ENCODE measurements around the gene STOX1. TPM values are rescaled to one million over a fixed set of nuclear protein-coding genes. Genes with fewer than 3 reads are reported as not detected.
"Not testable (repeated sequence)": the region's sequence is repeated elsewhere in the genome, so short reads cannot be mapped to it uniquely, and the experiment has no call there.

Gene STOX1
- polyA plus RNA-seq, 3 donors = 0.03 TPM; not detected in 2

GRCh38 chr10:68813559-68813958, 13.8 kb upstream of the STOX1 start:
- Mint-ChIP-seq H3K36me3 (no peaks in the 10 kb centered on the region), H3K27me3 (ENCODE audit: low read depth in 3 of 3) (peaks cover 1 to 8% (median 5%) of the 10 kb centered on the region in 3 donors), H3K27ac (no peak overlapping the region), H3K4me3 (no peak overlapping the region), H3K4me1 (no peaks in the 10 kb centered on the region), H3K9me3 (no peaks in the 10 kb centered on the region)
- Histone ChIP-seq H3K27ac (ENCODE audit: low read depth in 1 of 2, low read length in 2 of 2) (no peak overlapping the region), H3K27me3 (ENCODE audit: control insufficient read depth in 2 of 2, insufficient read depth in 2 of 2, low read length in 2 of 2) (no peaks in the 10 kb centered on the region), H3K9ac (ENCODE audit: insufficient read depth, low read length, poor library complexity, severe bottlenecking) (no peak overlapping the region), H3K4me3 (replicated peaks in 1 of 3; ENCODE audit: low read depth in 2 of 3, low read length in 3 of 3) (no peak overlapping the region), H3K79me2 (ENCODE audit: insufficient read depth, low read length) (no peaks in the 10 kb centered on the region), H3K9me3 (replicated peaks in 1 of 2; ENCODE audit: control insufficient read depth in 1 of 2, insufficient read depth in 1 of 2, low read length in 2 of 2) (no peaks in the 10 kb centered on the region), H3K4me1 (ENCODE audit: control insufficient read depth in 1 of 2, insufficient read depth in 2 of 2, low read length in 2 of 2) (no peaks in the 10 kb centered on the region), H3K36me3 (replicated peaks in 1 of 2; ENCODE audit: control insufficient read depth in 1 of 2, insufficient read depth in 2 of 2, low read length in 2 of 2) (no peaks in the 10 kb centered on the region), H4K20me1 (ENCODE audit: insufficient read depth, low read length) (no peaks in the 10 kb centered on the region), H3K4me2 (replicated peaks; ENCODE audit: extremely low read depth, low read length, poor library complexity, severe bottlenecking) (no peak overlapping the region), H2AFZ (ENCODE audit: insufficient read depth, low read depth, low read length, poor library complexity, severe bottlenecking) (no peak overlapping the region)
- intact Hi-C loops (cut with micrococcal nuclease) = no loop called here
- no peak for DNase-seq
- TF ChIP-seq CTCF (IDR thresholded peaks at IDR 0.05) = no peak

GRCh38 chr10:68816796-68817412, 10.4 kb upstream of the STOX1 start:
- DNase-seq = no peak
- Histone ChIP-seq H3K9ac (ENCODE audit: insufficient read depth, low read length, poor library complexity, severe bottlenecking) (no peak overlapping the region), H3K4me2 (replicated peaks; ENCODE audit: extremely low read depth, low read length, poor library complexity, severe bottlenecking) (no peak overlapping the region), H3K4me1 (ENCODE audit: control insufficient read depth in 1 of 2, insufficient read depth in 2 of 2, low read length in 2 of 2) (no peaks in the 10 kb centered on the region), H3K27ac (ENCODE audit: low read depth in 1 of 2, low read length in 2 of 2) (no peak overlapping the region), H3K27me3 (ENCODE audit: control insufficient read depth in 2 of 2, insufficient read depth in 2 of 2, low read length in 2 of 2) (no peaks in the 10 kb centered on the region), H4K20me1 (ENCODE audit: insufficient read depth, low read length) (no peaks in the 10 kb centered on the region), H3K36me3 (replicated peaks in 1 of 2; ENCODE audit: control insufficient read depth in 1 of 2, insufficient read depth in 2 of 2, low read length in 2 of 2) (no peaks in the 10 kb centered on the region), H2AFZ (ENCODE audit: insufficient read depth, low read depth, low read length, poor library complexity, severe bottlenecking) (no peak overlapping the region), H3K79me2 (ENCODE audit: insufficient read depth, low read length) (no peaks in the 10 kb centered on the region), H3K9me3 (replicated peaks in 1 of 2; ENCODE audit: control insufficient read depth in 1 of 2, insufficient read depth in 1 of 2, low read length in 2 of 2) (no peaks in the 10 kb centered on the region), H3K4me3 (replicated peaks in 1 of 3; ENCODE audit: low read depth in 2 of 3, low read length in 3 of 3) (no peak overlapping the region)
- no CpG with 5 or more reads among the region's 4 CpGs for whole genome bisulfite sequencing (ENCODE audit: insufficient coverage)
- no peak overlapping the region for H3K4me3 Mint-ChIP-seq
- H3K27me3 Mint-ChIP-seq (ENCODE audit: low read depth in 3 of 3) = peaks cover 3 to 7% (median 7%) of the 10 kb centered on the region in 3 donors
- no peak for TF ChIP-seq CTCF (IDR thresholded peaks at IDR 0.05)
- intact Hi-C loops (cut with micrococcal nuclease) = no loop called here
- no peak overlapping the region for H3K27ac Mint-ChIP-seq
- no peaks in the 10 kb centered on the region for H3K36me3 Mint-ChIP-seq
- no peaks in the 10 kb centered on the region for H3K4me1 Mint-ChIP-seq
- peaks cover 0 to 3% (median 0%) of the 10 kb centered on the region in 7 donors for H3K9me3 Mint-ChIP-seq

- DNase-seq; H3K4me1 ChIP-seq (ENCODE audit: control insufficient read depth in 1 of 2, insufficient read depth in 2 of 2, low read length in 2 of 2); H2AFZ ChIP-seq (ENCODE audit: insufficient read depth, low read depth, low read length, poor library complexity, severe bottlenecking); H4K20me1 ChIP-seq (ENCODE audit: insufficient read depth, low read length); H3K9me3 ChIP-seq (replicated peaks in 1 of 2; ENCODE audit: control insufficient read depth in 1 of 2, insufficient read depth in 1 of 2, low read length in 2 of 2); H3K79me2 ChIP-seq (ENCODE audit: insufficient read depth, low read length); H3K36me3 ChIP-seq (replicated peaks in 1 of 2; ENCODE audit: control insufficient read depth in 1 of 2, insufficient read depth in 2 of 2, low read length in 2 of 2); H3K9me3 Mint-ChIP-seq; H3K9ac ChIP-seq (ENCODE audit: insufficient read depth, low read length, poor library complexity, severe bottlenecking); intact Hi-C loops (cut with micrococcal nuclease); H3K27ac ChIP-seq (ENCODE audit: low read depth in 1 of 2, low read length in 2 of 2); H3K36me3 Mint-ChIP-seq; H3K27ac Mint-ChIP-seq; H3K4me3 ChIP-seq (replicated peaks in 1 of 3; ENCODE audit: low read depth in 2 of 3, low read length in 3 of 3); H3K4me3 Mint-ChIP-seq; H3K27me3 ChIP-seq (ENCODE audit: control insufficient read depth in 2 of 2, insufficient read depth in 2 of 2, low read length in 2 of 2); H3K4me2 ChIP-seq (replicated peaks; ENCODE audit: extremely low read depth, low read length, poor library complexity, severe bottlenecking); H3K4me1 Mint-ChIP-seq: not testable (repeated sequence)
- WGBS (ENCODE audit: insufficient coverage) = no CpG with 5 or more reads among the region's 1 CpG
- peaks cover 8 to 10% (median 8%) of the 10 kb centered on the region in 3 donors for H3K27me3 Mint-ChIP-seq (ENCODE audit: low read depth in 3 of 3)
These were observed 7.0 kb upstream of the STOX1 start for GRCh38 chr10:68820359-68820758.
